K562 (cell line): ENCODE data around the gene DLGAP1. TPM values are rescaled to one million over a fixed set of nuclear protein-coding genes. Genes with fewer than 3 reads are reported as not detected.
A peak's percentile ranks its signal among the peaks of the same experiment; 100 is the strongest.

Experiments
- ATF3 ChIP-seq, 2 experiments: fragments of 450-650 bp in 1 of 2; sonication (generic) in 1 of 2; formaldehyde crosslinking in 1 of 2; IDR thresholded peaks in 1 of 2; conservative IDR thresholded peaks in 1 of 2; 2 replicates each; pipeline versions ENCODE4 v1.6.1 to v1.8.1; 2016 to 2023; ENCODE audit warnings: mild to moderate bottlenecking in 2 of 2, moderate library complexity in 2 of 2, inconsistent platforms in 1 of 2, missing genetic modification reagents in 1 of 2
- CBX1 ChIP-seq: sonication (generic); IDR thresholded peaks from 2 replicates; pipeline ENCODE4 v1.6.1; 2016; ENCODE audit warnings: antibody characterized with exemption, low read depth, mild to moderate bottlenecking
- CHD2 ChIP-seq: IDR thresholded peaks from 2 replicates; pipeline ENCODE4 v1.6.1; 2011; ENCODE audit warnings: low read depth, low read length
- FOXA3 ChIP-seq, 2 experiments: fragments of 450-650 bp in 1 of 2; sonication (generic) in 1 of 2; formaldehyde crosslinking; IDR thresholded peaks in 1 of 2; conservative IDR thresholded peaks in 1 of 2; 2 replicates each; pipeline versions ENCODE4 v1.4.0 to v1.8.0; 2020 to 2022; ENCODE audit warnings: mild to moderate bottlenecking in 2 of 2, missing genetic modification reagents in 1 of 2
- HDAC3 ChIP-seq: fragments of 450-650 bp; IDR thresholded peaks from 2 replicates; pipeline ENCODE4 v1.6.1; 2018; ENCODE audit warnings: borderline replicate concordance, mild to moderate bottlenecking, moderate library complexity; ENCODE audit not compliant: partially characterized antibody
- PKNOX1 ChIP-seq: fragments of 450-650 bp; IDR thresholded peaks from 2 replicates; pipeline ENCODE4 v1.6.1; 2016
- SMARCA4 ChIP-seq: fragments of 450-650 bp; IDR thresholded peaks from 2 replicates; pipeline ENCODE4 v1.6.1; 2016
- ZBTB26 ChIP-seq: fragments of 450-650 bp; formaldehyde crosslinking; IDR thresholded peaks from 2 replicates; pipeline ENCODE4 v1.4.0; 2022; ENCODE audit warnings: missing genetic modification characterization
- ZBTB5 ChIP-seq: fragments of 450-650 bp; IDR thresholded peaks from 2 replicates; pipeline ENCODE4 v1.6.1; 2017; ENCODE audit warnings: antibody characterized with exemption
- ZFP30 ChIP-seq: fragments of 250-450 bp; sonication (Bioruptor Pico); IDR thresholded peaks from 2 replicates; pipeline ENCODE4 v1.8.0; 2022; ENCODE audit warnings: moderate library complexity, mild to moderate bottlenecking, inconsistent platforms, borderline replicate concordance
- ZFP36 ChIP-seq: fragments of 150-350 bp; IDR thresholded peaks from 2 replicates; pipeline ENCODE4 v1.6.1; 2018; ENCODE audit warnings: low read length, low read depth; ENCODE audit not compliant: partially characterized antibody
- ZNF384 ChIP-seq: IDR thresholded peaks from 2 replicates; pipeline ENCODE4 v1.6.1; 2012; ENCODE audit warnings: low read depth, low read length, improper control_type of control experiment
- ZNF707 ChIP-seq: fragments of 250-450 bp; sonication (Bioruptor Pico); conservative IDR thresholded peaks from 2 replicates; pipeline ENCODE4 v1.8.0; 2022; ENCODE audit warnings: inconsistent platforms, mild to moderate bottlenecking, moderate library complexity
- polyA plus RNA-seq, 8 experiments: library from polyadenylated mRNA; depleted of rRNA in 4 of 8; stranded (reverse) in 5 of 8; unstranded in 3 of 8; fragments of >200 nt; fragmentation: Nextera tagmentation in 2 of 8; fragmentation: Illumina TruSeq in 1 of 8; extraction: Ambion mirVana in 2 of 8; extraction: Trizol in 1 of 8; gene quantifications; 2 replicates each; pipeline versions ENCODE4 v1.2.1 to v1.2.3, GENCODE V29; 2011 to 2014; ENCODE audit warnings: inconsistent platforms in 1 of 8, missing spikeins in 1 of 8
- total RNA-seq, 7 experiments: library from RNA; depleted of rRNA in 6 of 7; stranded (reverse); fragments of >200 nt in 6 of 7; fragmentation: Illumina TruSeq in 2 of 7; extraction: Trizol in 2 of 7; gene quantifications; 2 replicates each; pipeline versions ENCODE4 v1.2.1 to v1.2.3, GENCODE V29; 2011 to 2021; ENCODE audit warnings: low replicate concordance in 1 of 7
- TF ChIP-seq, protein P1 (sequence below): fragments of 250-450 bp; sonication (Bioruptor Pico); IDR thresholded peaks from 2 replicates; pipeline ENCODE4 v1.5.0; 2022; ENCODE audit warnings: mild to moderate bottlenecking
- TF ChIP-seq, protein P2 (sequence below), 2 experiments: IDR thresholded peaks; 2 replicates each; pipeline ENCODE4 v1.6.1; 2011; ENCODE audit warnings: borderline replicate concordance in 1 of 2, control low read depth in 1 of 2, low read depth in 1 of 2, low read length in 1 of 2, mild to moderate bottlenecking in 1 of 2, mixed read lengths in 1 of 2, moderate library complexity in 1 of 2; ENCODE audit not compliant: insufficient read depth in 1 of 2, insufficient read length in 1 of 2, poor library complexity in 1 of 2, severe bottlenecking in 1 of 2; ENCODE audit errors: extremely low read depth in 1 of 2
- TF ChIP-seq, protein P3 (sequence below): fragments of 250-450 bp; sonication (Bioruptor Pico); IDR thresholded peaks from 2 replicates; pipeline ENCODE4 v1.8.0; 2022; ENCODE audit warnings: moderate library complexity, mild to moderate bottlenecking, inconsistent platforms

Gene DLGAP1
- total and polyA plus RNA-seq, 9 of the 15 experiments (the other 6 are each of a cell fraction or from before 2014, with no cell fraction given), result 0.04 to 0.22 (median 0.08) TPM

DNA sequence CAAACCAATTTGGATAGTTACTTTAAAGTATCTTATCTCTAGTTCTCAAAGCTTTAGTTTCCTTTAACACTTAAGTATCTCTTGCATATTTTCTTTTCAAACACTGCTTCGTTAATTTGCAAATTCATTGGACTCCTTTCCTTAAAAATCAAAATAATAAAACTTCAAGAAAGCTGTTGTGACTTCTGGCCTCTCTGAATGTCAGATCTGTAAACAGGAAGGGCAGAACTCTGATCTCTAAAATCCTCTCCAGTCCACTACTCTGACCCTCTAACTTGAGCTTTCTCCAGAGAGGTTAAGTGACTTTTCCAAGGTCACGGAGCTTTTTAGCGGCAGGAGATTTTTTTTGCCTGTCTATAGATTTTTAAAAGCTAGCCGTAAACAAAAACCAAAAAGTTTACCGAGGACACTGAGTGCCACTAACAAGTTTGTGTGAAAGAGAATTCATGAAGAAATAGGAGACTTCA, 849.6 kb downstream of the DLGAP1 start (continued):
- no peak for TF ChIP-seq ZBTB5
- no peak for TF ChIP-seq ZNF707
- peak; percentile 91 for TF ChIP-seq ZFP36
- TF ChIP-seq CBX1, result no peak
- TF ChIP-seq CHD2, result no peak
- no peak for TF ChIP-seq SMARCA4
- peak; percentile 10; the same call in 1 of the 2 replicates for TF ChIP-seq ZBTB26
- TF ChIP-seq, protein P1, sequence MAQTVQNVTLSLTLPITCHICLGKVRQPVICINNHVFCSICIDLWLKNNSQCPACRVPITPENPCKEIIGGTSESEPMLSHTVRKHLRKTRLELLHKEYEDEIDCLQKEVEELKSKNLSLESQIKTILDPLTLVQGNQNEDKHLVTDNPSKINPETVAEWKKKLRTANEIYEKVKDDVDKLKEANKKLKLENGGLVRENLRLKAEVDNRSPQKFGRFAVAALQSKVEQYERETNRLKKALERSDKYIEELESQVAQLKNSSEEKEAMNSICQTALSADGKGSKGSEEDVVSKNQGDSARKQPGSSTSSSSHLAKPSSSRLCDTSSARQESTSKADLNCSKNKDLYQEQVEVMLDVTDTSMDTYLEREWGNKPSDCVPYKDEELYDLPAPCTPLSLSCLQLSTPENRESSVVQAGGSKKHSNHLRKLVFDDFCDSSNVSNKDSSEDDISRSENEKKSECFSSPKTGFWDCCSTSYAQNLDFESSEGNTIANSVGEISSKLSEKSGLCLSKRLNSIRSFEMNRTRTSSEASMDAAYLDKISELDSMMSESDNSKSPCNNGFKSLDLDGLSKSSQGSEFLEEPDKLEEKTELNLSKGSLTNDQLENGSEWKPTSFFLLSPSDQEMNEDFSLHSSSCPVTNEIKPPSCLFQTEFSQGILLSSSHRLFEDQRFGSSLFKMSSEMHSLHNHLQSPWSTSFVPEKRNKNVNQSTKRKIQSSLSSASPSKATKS, result 0 out of 2 replicates have a peak, but pooled peaks have one; percentile 51
- no peak for TF ChIP-seq ZNF384
- TF ChIP-seq, protein P2, sequence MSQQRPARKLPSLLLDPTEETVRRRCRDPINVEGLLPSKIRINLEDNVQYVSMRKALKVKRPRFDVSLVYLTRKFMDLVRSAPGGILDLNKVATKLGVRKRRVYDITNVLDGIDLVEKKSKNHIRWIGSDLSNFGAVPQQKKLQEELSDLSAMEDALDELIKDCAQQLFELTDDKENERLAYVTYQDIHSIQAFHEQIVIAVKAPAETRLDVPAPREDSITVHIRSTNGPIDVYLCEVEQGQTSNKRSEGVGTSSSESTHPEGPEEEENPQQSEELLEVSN (IDR thresholded peaks at IDR 0.05; ENCODE audit: borderline replicate concordance in 1 of 2, extremely low read depth in 1 of 2, insufficient read depth in 1 of 2, insufficient read length in 1 of 2, low read depth in 1 of 2, low read length in 1 of 2, poor library complexity in 1 of 2, severe bottlenecking in 1 of 2), result no peak
- TF ChIP-seq, protein P3, sequence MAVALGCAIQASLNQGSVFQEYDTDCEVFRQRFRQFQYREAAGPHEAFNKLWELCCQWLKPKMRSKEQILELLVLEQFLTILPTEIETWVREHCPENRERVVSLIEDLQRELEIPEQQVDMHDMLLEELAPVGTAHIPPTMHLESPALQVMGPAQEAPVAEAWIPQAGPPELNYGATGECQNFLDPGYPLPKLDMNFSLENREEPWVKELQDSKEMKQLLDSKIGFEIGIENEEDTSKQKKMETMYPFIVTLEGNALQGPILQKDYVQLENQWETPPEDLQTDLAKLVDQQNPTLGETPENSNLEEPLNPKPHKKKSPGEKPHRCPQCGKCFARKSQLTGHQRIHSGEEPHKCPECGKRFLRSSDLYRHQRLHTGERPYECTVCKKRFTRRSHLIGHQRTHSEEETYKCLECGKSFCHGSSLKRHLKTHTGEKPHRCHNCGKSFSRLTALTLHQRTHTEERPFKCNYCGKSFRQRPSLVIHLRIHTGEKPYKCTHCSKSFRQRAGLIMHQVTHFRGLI (CRISPR knock-in tag), result peak; percentile 24; the same call in 1 of the 2 replicates
- no peak for TF ChIP-seq HDAC3
- peak; percentile 77; the same call in 1 of the 2 replicates for TF ChIP-seq ZFP30 (CRISPR knock-in tag)
- no peak for TF ChIP-seq PKNOX1
- 0 out of 4 replicates have a peak, but pooled peaks of 1 of the 2 experiments have one; percentile 15 for TF ChIP-seq FOXA3 (CRISPR knock-in tag; conservative IDR thresholded peaks at IDR 0.05 in 1 of 2, IDR thresholded peaks at IDR 0.05 in 1 of 2)
- no peak for TF ChIP-seq ATF3 (IDR thresholded peaks at IDR 0.05)
- TF ChIP-seq ATF3 (CRISPR knock-in tag; conservative IDR thresholded peaks at IDR 0.05), result 0 out of 2 replicates have a peak, but pooled peaks have one; percentile 46
